SW 1271 (cell line): ENCODE measurements around the gene RAB2B.
A peak's percentile ranks its signal among the peaks of the same experiment; 100 is the strongest.

Experiments used
- DNase-seq, 2 experiments: peaks; one replicate each; lab custom pipeline; 2025; lab: John Stamatoyannopoulos, UW

The RAB2B gene

DNA sequence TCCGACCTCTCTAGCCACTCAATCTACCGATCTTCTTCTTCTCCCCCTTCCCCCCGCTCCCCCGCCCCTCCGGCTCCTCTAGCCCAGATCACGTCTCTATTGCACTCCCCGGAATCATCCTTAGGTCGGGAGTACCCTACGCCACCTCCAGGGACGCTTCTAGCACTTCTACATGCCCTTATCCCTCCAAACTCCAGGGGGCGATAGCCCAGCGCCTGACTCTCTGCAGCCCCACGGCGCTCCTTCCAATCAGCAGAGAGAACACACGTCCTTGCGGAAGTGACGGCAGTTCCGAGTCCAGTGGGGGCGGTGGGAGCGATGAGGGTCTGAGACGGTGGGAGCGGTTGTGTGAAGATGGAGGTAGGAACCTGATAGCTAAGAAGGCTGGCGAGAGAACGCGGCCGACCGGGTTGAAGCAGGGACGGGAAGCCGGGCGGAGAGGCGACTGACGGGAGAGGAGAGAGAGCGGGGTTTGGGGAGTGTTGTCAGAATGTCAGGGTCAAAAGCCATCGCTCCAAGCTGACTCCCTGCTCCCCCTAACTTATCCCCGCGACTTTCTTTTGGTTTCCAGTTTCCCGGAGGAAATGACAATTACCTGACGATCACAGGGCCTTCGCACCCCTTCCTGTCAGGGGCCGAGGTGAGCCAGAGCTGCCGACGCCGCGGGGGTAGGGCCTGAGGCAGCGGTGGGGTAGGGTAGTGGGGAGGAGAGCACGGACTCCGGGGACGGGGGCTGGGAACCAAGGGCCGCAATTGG is at the start of gene RAB2B, which contains the start of gene TOX4:
RAB2B (minus strand) TSS at position 35 of the 757 bp plus-strand sequence. CDS start 87 bp downstream, outside the sequence.
TOX4 (plus strand) TSS at position 271 of the 757 bp plus-strand sequence; CDS start at position 355, 84 bp downstream.
- peak; percentile 98 to 99 for DNase-seq

DNA sequence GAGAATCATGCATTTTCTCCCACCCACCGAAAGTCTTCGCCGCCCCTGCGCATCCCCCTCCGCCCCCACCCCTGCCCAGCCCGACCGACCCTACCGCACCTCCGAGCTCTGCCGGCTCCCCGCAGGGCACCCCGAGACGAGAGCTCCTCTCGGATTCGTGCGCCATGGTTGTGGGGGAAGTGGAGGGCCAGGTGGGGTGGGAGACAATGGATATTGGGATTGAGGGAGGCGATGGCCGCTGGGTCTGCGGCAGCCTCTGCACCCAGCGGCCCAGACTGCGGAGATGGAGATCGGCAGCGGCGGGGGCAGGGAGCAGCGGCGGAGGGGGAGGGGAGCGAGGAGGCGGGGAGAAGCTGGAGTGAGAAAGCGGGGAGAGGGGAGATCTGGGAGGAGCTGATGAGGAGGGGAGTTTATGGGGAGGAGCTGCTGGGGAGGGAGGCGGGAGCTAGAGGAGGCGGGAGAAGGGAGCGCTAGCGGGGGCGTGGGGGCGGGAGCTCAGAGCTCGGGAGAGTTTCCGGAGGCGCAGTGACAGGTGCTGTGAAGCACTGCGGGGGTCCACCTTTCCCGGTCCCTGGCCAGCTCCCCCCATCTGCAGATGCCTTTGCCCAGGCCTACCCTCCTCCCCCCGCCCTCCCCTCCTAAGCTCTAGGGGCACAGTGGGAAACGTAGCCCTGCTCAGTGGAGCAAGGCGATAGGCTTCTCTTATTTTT is 49.4 kb upstream of the RAB2B start, which contains the start of gene SALL2:
SALL2 (minus strand) TSS at position 385 of the 710 bp plus-strand sequence; CDS start at position 166, 219 bp downstream.
- peak in 1 of 2 experiments; percentile 17 for DNase-seq

DNA sequence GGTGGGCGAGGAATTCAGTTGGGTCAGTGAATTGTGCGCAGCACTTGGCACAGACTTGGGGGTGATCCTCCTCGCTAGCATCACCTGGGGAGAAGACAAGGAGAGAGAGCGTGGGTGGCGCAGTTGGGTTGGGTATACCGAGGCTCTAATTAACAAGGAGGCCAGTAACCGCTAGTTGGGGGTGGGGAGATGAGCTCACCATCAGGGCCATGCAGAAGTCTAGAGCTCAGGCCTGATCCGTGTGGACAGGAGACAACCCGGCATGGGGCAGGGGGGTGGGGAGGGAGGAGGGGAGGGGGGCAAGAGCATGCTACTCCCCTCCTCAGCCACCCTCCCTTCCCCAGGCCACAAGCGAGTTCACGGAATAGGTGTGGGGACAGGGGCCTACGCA is 48.8 kb upstream of the RAB2B start:
- no peak for DNase-seq

DNA sequence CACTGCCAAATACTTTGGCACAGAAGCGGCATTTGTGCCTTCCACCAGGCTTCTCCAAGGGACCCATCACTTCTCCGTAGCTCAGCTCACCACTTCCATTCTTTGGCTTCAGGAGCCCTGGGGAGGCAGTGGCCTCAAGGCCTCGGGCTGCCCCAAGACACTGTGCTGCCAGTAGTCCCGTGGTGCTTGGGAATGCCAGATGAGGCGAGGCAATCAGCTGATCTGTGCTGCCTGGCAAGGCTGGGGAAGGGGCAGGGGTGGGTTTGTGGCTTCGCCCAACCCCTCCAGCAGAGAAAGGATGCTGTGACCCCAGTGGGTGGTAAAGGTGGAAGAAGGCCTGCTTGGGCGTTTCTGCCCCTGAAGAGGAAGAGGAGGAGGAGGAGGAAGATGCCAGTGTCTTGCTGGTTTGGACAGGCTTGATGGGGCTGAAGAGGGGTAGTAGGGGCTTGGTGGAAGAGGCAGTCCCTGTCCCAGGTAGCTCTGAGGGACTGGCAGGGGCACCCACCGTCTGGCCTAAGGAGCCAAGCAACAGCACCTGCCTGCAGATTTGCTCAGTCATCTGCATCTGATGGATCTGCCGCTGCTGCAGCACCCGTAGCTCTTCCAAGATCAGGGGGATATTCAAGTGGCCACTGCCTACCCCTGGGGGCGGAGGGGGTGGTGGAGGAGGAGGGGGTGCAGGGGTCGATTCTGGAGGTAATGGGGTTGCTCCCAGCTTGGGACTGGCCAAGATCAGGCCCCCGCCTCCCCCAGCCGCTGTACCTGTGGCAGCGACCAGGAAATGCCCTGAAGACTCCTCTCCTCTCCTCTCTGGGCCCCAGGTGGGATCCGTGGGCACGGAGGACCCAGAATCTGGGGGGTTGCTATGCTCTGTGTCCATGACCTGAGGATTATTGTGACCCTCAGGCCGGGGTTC is 48.1 kb upstream of the RAB2B start:
- DNase-seq: no peak

DNA sequence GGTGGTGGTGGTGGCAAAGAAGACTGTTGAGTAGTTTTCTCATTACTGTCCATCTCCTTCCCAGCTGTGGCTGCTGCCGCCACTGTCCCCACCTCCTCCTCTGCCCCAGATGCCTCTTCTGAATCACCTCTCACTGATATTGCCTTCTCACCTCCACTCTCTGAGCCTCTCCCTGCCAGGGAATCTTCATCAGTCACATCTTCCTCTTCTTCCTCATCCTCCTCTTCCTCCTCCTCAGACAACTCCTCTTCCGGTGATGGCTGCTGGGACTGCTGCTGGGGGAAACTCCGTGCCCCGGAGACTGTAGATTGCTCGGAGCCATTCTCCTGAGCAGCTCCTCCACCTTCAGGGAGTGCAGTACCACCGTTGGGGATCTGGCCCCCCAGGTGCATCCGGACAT is 46.4 kb upstream of the RAB2B start:
- DNase-seq: no peak

DNA sequence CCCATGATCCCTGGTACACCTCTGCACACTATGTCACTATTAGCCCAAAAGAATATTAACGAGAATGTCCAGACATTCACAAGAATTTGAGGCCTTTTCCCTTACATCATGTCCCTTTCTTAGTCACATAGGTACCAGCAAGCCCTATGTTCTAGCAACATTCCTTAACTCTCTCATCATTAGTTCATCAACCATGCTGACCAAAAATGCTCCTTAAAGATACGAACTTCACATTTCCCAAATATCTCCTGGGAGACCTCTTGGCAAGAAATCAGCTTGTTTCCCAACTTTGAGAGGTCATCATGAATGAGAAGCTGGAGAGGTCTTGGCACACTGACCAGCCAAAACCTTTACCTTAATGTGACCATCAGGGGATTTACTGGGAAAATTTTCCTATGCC is 44.7 kb upstream of the RAB2B start:
- DNase-seq: no peak

DNA sequence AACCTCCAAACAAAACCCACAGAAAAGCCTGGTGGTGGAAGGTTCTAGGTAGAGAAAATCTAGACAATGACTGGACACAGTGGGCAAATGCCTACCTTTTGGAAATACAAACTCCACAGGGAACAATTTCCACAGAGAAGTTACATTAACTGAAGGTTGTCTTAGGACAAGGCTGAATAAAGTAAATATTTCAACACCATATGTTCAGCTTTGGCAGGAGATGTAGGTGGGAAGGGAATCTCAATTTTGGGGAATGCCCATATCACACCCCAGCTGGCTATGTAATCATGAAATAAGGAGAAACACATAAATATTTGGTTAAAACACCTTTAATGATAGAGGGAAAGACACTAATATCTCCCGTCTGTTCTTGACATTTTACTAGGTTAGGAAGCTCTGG is 44.0 kb upstream of the RAB2B start:
- DNase-seq: no peak

DNA sequence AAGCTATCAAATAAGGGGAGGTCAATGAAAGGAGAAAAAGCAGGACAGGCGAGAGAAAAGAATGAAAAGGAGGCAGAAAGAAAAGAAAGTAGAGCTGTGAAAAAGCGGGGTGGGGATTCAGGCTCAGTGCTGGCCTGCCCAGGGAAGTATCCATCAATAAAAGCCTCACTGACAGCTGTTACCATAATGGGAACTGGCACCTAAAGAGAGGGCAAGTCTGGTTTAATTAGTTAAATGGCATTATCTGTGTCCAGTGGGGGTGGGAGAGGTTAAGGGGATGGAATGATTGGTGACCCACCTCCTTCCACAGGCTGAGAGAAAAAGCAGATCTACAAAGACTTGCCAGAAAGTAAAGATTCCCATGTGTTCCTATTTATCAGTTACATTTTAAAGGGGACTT is 42.0 kb upstream of the RAB2B start:
- DNase-seq: no peak

DNA sequence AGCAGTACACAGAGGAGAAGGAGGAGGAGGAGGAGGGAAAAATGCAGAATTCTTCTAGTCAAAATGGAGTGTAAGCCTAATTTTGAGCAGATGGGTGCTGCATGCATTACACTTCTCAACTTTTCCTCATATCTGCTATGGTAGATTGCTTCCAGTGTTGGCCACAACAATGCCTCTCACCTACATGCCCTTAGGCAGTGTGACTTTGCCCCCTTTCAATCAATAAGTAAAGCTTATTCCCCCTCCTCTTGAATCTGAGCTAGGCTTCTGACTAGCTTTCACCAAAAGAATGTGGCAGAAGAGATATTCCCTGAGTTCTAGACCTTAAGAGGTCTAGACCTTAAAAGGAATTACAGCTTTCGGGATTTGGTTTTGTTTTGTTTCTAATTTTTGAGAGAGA is 37.6 kb upstream of the RAB2B start:
- DNase-seq: no peak

DNA sequence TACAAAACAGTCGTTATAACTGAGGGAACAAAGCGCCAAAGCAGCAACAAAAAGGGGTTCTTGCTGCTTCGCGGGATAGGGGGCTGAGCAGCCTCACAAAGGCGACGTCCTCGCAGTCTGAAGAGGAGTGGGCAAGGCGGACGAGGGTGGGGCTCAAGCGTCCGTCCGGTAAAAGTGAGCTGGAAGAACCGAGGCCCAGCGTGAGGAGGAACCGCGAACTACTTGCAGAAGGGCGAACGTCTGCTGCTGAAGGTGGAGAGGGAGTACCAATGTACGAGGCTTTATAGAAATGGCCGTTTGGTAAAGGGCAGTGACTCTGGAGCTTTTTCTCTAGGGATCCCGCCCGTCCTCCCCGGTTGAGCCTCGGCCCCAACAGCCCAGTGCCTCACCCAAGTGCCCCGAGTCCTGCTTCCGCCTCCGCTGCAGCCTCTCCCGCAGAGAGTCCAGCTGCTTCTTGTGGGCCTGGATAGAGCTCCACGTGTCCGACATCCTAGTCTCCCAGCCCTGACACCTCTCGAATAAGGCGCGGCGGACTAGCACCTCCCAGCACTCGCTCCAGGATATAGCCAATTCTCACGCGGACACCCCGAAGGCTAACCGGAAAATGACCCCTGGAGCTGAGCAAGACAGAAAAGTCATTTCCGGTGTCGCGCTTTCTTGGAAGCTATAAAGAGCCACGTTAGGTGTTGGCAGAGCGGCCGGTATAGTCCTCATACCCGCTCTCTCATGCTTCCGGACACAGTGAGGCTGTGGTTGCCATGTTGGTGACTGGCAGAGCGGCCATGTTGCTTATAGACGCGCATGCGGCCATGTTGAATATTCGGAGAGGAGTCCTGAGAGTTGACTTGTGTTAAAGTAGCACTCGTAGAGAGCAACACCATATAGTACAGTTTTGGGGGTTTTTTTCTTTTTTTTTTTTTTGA is 34.2 kb upstream of the RAB2B start, which contains the start of gene METTL3:
METTL3 (minus strand) TSS at position 606 of the 923 bp plus-strand sequence; CDS start at position 489, 117 bp downstream.
- DNase-seq: peak; percentile 96 to 99

DNA sequence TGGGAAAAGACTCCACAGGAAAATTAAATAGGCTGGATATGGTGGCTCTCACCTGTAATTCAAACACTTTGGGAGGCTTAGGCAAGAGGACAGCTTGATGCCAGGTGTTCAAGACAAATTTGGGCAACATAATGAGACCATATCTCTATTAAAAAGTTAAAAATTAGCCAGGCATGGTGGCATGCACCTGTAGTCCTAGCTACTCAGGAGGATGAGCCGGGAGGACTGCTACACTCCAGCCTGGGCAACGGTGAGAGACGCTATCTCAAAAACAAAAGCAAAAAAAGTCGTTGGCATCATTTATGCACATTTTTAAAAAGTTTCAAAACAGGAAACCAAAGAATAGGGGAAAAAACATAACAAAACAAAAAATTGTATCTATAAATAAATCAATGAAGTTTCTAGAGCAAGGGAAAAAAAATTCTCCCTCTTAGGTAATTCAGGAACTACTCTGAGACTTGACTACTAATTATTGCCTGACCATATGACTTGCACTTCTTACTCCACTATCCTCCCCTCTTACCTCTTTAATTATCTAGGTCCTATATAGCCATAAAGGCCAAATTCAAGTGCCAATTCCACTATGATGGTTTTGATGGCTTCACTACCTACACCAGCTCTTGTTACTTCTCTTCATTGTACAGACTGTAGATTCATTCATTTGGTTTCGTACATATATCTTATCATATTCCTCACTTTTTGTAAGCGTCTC is 32.8 kb upstream of the RAB2B start:
- DNase-seq: no peak

DNA sequence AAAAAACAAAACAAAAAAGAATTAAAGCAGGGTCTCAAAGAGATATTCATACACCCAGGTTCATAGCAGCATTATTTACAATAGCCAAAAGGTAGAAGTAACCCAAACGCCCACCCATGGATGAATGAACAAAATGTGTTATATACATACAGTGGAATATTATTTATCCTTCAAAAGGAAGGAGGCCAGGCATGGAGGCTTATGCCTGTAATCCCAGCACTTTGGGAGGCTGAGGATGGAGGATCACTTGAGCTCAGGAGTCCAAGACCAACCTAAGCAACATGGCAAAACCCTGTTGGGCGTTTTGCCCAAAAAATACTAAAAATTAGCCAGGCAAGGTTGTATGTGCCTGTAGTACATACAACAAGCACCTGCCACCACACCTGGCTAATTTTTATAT is 29.8 kb upstream of the RAB2B start:
- DNase-seq: no peak

DNA sequence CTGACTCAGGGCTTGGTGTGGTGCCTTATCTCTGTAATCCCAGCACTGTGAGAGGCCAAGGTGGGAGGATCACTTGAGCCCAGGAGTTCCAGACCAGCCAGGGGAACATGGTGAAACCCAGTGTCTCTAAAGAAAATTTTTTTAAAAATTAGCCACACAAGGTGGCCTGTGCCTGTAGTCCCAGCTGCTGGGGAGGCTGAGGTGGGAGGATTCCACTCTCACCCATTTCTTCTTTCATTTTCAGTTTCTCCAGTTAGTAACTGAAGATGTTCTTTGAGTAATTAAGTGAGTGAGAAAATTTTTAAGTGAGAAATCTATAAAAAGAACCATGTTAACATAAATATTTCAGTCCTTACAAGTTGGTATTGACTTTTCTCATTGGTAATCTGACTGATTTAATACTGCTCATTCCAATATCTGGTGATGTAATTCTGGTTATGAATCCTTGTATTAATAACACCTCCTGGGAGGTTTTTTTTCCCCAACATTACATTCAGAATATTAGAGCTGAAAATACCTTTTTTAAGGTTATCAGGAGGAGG is 28.3 kb upstream of the RAB2B start:
- no peak for DNase-seq

DNA sequence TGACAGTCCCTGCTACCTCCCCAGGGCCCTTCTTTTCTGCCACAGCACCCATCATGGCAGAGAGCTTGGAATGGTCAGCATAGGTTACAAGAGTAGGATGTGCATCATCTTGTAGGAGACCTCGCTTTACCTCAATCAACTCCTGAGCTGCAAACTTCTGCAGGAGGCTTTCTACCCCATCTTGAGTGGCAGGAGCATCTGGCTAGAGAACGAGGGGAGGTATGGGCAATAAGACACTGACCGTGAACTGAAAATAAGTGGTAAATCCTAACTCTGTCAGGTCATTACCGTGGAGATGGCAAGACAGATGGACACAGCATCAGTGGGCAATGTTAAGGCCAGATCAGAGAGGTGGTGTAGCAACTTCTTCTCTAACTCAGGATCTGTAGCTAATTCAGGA is 26.6 kb upstream of the RAB2B start:
- no peak for DNase-seq

DNA sequence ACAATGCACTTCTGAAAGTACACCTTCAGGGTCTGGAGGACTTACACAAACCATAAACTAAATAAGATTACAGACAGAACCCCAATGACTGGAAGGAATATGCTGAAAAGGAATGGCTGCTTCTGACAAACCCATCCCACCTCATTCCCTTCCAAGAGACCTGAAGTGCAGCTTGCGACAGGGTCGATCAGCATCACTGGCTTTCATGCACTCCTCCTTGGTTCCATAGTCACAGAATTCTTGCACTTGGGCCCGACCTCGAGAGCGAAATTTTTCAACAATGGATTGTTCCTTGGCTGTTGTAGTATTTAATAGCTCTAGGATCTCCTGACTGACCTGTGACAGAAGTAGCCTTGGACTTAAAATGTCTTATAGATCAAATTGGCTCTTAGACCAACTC is 24.8 kb upstream of the RAB2B start:
- no peak for DNase-seq

DNA sequence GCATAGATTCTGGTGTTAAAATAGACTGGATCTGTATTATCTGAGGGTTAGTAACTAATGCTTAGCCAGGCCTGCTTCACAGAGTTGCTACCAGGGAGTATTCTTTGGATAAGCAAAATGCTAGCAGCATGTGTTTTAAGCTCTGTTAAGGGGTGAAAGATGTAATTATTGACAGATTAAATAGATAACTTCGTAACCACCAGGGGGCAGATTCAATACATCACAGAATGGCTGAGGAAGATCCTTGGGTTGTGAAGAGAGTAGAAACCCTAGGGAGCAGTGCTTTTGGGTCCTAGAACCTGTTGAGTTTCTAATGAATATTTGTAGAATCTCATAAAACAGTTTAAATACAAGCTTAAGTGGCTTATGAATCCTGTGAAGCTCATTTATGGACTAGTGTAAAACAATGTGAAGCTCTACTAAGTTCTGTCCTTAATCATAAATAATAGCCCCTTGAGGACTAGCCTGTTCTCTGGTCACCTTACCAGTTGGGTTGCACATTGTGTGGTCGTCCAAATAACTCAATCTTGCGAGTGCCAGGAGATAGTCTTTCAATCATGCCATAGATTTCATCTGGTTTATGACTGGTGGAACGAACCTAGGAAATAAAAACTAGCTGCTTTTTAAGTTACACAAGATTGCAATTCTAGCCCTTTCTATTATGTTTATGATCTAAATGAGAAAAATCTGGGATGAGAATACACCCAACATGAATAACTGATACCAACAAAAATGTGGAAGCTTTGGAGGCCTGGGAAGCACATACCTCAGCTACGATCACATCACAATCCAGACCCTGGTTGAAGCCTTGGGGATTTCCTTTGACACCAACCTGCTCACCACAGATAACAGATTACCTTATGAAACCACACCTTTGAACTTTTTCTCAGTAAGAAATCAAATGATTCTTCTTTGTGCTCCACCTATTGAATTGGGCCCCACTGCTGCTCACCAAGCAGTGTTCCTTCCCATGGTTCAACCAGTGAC is 22.1 kb upstream of the RAB2B start:
- peak in 1 of 2 experiments; percentile 61 for DNase-seq

DNA sequence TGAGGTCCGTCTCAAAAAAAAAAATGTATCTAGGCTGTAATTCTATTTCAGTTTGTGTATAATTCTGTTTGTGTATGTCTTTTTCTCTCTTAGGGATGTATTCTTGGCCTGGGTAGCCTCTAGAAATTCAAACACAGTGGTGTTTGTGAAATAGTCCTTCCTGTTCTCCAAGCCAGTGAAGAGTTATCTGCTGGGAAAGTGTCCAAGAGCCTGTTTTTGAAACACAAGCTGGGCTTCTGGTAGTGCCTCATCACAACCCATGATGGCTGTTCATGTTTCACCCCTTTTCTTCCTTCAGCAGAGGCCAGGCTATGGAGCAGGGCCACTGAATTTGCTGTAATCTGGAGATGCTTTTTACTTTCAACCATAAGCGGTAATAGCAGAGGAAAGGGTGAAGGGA is 19.7 kb upstream of the RAB2B start:
- no peak for DNase-seq

DNA sequence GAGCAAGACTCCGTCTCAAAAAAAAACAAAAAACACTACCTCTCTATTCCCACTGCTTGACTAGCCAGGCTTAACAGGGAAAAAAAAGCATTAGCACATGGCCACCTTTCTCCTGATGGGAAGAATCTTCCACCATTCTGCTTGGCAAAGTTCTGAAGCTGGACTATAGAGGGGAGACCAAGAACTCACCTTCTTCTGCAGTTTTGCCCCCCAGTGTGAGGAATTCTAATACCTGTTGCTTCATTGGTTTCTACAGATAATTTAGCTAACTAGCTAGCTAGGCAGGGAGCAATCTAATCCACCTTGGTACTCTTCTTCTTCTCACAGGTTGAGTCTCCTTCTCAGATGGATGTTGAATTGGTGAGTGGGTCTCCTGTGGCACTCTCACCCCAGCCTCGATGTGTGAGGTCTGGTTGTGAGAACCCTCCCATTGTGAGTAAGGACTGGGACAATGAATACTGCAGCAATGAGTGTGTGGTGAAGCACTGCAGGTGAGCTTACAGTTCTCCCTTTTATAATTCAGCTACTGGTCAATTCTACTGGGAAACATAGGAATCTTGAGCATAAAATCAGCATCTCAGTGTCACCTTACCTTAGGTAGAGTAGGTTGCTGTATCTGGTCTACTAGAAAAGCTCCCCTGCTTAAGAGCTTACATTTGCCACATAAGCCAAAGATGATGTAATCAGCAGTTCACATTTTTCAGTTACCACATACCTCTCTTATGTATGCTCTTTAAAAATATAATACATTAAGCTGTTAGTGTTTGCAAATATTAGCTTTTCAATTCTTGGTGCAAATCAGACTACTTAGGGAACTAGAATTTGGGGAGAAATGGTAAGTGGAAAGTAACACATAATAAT is 18.4 kb upstream of the RAB2B start:
- no peak for DNase-seq
